ENCODE results near the gene CHD1L.
"Not testable (repeated sequence)": the region's sequence is repeated elsewhere in the genome, so short reads cannot be mapped to it uniquely, and the experiment has no call there.

CHD1L gene

GRCh38 chr1:147270721-147271120, 28.2 kb downstream of the CHD1L start:
- no peak for DNase-seq

- DNase-seq: no peak
These were observed 29.6 kb downstream of the CHD1L start for GRCh38 chr1:147272042-147272441.

GRCh38 chr1:147273409-147274336, 31.2 kb downstream of the CHD1L start:
- peak; percentile 7 for DNase-seq

- DNase-seq: no peak
These were observed 39.5 kb downstream of the CHD1L start for GRCh38 chr1:147281950-147282349.

GRCh38 chr1:147283011-147283410, 40.5 kb downstream of the CHD1L start:
- DNase-seq: no peak

DNA sequence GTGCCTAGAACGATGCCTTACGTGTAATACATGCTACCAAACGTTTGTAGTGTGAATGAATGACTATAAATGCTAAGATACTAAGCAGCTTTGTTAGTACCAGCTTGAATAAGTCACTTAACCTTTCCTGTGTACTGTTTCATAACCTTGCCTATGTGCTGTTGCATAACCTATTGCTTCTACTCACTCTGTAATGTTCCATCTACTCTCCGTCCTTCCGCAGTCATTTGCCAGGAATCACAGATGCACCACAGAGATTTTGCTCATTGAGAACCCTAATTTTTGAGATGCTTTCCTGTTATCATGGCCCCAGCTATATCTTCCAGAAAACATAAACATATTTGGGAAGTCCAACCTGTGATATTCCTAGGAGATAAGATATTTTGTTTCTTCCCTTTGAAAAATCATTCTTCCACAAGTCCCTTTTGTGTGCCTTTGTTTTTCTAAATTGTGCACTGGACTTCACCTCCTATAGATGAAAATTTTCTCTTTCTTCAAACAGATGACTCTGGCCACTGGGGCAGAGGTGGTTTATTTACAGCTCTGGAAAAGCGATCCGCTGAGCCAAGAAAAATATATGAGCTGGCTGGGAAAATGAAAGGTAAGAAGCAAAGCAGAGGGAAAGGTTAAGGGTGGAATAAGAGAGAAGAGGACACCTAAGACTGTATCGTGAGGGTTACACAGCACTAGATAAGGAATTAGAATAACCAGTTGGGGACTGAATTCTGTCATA, 44.8 kb downstream of the CHD1L start:
- no peak for DNase-seq

GRCh38 chr1:147292012-147292411, 49.5 kb downstream of the CHD1L start:
- DNase-seq: no peak

DNA sequence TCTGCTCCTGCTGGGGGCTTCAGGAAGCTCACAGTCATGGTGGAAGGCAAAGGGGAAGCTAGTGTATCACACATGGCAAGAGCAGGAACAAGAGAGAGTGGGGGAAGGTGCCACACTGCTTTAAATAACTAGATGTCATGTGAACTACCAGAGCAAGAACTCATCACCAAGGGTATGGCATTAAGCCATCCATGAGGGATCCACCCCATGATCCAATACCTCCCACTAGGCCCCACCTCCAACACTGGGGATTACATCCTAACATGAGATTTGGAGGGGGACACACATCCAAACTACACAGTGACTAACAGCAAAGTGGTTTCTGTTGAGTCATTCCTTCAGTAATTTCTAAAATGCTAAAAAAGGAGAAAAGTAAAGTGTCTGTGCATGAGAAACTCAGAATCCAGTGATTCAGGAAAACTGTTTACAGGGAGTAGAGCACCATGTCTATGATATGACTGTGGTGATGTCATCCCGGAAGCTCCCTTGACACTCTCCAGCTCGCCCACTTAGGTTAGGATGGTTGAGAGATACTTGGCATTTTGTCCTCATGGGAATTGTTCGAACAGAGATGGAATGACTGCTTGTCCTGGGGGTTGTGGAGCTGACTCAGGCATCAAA, 50.3 kb downstream of the CHD1L start:
- no peak for DNase-seq

GRCh38 chr1:147297438-147297837, 55.0 kb downstream of the CHD1L start:
- DNase-seq: no peak

GRCh38 chr1:147305803-147306202, 63.3 kb downstream of the CHD1L start:
- DNase-seq: not testable (repeated sequence)

GRCh38 chr1:147316968-147317367, 74.5 kb downstream of the CHD1L start:
- DNase-seq: no peak

DNA sequence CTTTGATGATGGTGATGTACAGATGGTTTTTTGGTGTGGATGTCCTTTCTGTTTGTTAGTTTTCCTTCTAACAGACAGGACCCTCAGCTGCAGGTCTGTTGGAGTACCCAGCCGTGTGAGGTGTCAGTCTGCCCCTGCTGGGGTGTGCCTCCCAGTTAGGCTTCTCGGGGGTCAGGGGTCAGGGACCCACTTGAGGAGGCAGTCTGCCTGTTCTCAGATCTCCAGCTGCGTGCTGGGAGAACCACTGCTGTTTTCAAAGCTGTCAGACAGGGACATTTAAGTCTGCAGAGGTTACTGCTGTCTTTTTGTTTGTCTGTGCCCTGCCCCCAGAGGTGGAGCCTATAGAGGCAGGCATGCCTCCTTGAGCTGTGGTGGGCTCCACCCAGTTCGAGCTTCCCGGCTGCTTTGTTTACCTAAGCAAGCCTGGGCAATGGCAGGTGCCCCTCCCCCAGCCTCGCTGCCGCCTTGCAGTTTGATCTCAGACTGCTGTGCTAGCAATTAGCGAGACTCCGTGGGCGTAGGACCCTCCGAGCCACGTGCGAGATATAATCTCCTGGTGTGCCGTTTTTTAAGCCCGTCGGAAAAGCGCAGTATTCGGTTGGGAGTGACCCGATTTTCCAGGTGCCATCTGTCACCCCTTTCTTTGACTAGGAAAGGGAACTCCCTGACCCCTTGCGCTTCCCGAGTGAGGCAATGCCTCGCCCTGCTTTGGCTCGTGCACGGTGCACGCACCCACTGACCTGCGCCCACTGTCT, 84.6 kb downstream of the CHD1L start:
- not testable (repeated sequence) for DNase-seq

DNA sequence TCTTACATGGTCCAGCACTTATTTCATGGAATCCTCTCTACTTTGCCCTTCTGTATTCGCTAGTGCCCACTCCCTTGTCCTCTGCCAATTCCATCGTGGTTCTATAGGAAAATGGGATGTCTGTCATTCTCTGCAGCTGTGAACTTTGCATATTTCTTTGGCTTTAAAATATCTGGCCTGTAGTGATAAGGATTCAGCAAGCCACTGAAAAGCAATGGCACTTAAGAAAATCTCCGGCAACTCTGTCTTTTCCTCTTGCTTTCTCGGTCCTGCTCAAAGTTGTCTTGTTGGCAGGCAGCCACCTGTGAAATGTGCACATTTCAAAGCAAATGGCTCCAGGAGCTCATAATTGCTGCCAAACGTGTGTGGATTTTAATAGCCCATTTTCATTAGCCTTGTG, 91.8 kb downstream of the CHD1L start:
- DNase-seq: no peak

GRCh38 chr1:147336291-147336690, 93.8 kb downstream of the CHD1L start:
- DNase-seq: no peak

GRCh38 chr1:147337040-147337630, 94.7 kb downstream of the CHD1L start:
- DNase-seq: no peak

- DNase-seq: no peak
These were observed 96.1 kb downstream of the CHD1L start for GRCh38 chr1:147338571-147338970.

GRCh38 chr1:147341246-147341645, 98.8 kb downstream of the CHD1L start:
- no peak for DNase-seq
